ENCODE data around the gene PCMTD2.

The PCMTD2 gene

DNA sequence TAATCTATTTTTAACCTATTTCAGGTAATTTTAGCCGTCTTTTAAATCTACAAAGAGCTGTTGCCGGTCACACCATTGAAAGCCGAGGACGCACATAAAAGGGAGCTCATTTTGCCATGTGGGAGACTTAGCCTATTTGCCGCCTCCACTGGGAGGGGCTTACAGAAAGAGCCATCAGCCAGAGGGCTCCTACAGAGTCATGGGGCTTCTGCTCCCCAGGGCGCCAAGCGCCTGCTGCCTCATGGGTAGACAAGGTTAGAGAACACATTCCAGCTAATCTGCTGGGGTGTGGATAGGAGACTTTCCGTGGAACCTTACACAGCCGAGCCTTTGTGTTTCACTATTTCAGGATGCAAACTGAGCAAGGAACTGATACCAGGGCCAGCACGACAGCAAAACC is 12.6 kb downstream of the PCMTD2 start:
- no peaks in the 10 kb centered on the region for H3K27me3 ChIP-seq
- no peaks in the 10 kb centered on the region for H3K4me1 ChIP-seq
- H3K36me3 ChIP-seq = peaks cover 49 to 90% (median 73%) of the 10 kb centered on the region in 11 experiments
- H4K20me1 ChIP-seq = peaks cover 7 to 43% (median 35%) of the 10 kb centered on the region in 11 experiments; a peak in 17 of 22 replicates
- no peak for TF ChIP-seq Cebpa-rat (IDR thresholded peaks at IDR 0.05)
- H3K9ac ChIP-seq = no peak overlapping the region
- no peak overlapping the region for H3K4me2 ChIP-seq
- no peak overlapping the region for H3K27ac ChIP-seq
- no peak overlapping the region for H3K4me3 ChIP-seq
- H3K9me3 ChIP-seq (replicated peaks in 1 of 11) = no peaks in the 10 kb centered on the region

DNA sequence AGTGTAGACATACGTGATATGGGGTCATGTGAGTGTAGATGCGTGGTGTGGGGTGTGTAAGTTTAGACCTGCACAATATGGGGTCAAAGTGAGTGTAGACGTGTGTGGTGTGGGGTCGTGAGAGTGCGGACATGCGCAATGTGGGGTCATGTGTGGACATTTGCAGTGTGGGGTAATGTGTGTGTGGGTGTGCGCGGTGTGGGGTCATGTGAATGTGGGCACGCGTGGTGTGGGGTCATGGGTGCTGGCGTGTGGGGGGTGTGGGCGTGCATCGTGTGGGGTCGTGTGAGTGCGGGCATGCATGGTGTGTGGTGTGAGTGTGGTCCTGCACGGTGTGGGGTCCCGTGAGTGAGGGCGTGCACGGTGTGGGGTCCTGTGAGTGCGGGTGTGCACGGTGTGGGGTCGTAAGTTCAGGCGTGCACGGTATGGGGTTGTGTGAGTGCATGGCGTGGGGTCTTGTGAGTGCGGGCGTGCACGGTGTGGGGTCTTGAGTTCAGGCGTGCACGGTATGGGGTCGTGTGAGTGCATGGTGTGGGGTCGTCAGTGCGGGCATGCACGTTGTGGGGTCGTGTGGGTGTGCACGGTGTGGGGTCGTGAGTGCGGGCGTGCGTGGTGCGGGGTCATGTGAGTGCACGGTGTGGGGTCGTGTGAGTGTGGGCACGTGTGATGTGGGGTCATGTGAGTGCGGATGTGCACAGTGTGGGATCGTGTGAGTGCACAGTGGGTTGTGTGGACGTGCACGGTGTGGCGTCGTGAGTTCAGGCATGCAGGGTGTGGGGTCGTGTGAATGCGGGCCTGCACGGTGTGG is 14.3 kb downstream of the PCMTD2 start:
- Histone ChIP-seq H4K20me1 (peaks cover 4 to 45% (median 25%) of the 10 kb centered on the region in 11 experiments; a peak in 16 of 22 replicates), H3K27me3 (no peaks in the 10 kb centered on the region), H3K4me3 (no peak overlapping the region), H3K4me1 (no peaks in the 10 kb centered on the region), H3K4me2 (no peak overlapping the region), H3K36me3 (peaks cover 55 to 90% (median 77%) of the 10 kb centered on the region in 11 experiments), H3K9me3 (replicated peaks in 1 of 11) (no peaks in the 10 kb centered on the region), H3K27ac (no peak overlapping the region), H3K9ac (no peak overlapping the region)
- no peak for TF ChIP-seq Cebpa-rat (IDR thresholded peaks at IDR 0.05)

DNA sequence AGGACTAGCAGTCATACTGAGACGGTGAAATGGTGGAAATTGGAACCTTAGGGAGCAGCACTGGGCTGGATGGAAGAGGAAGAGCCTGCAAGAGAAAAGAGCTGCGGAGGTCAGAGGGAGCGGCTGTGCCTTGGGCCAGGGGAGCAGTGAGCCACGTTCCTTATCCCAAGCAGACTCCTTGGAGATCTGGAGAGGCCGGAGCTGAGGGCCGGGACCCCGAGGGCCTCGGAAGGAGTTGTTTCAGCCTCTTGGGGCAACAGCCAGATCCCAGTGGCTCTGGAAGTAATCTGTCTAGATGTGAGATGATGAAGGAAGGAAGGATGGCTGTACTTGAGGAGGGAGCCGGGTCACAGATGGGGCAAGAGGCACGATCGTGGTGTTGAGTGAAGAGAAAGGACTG is 16.1 kb downstream of the PCMTD2 start:
- no peak overlapping the region for H3K27ac ChIP-seq
- H4K20me1 ChIP-seq = peaks cover 0 to 41% (median 20%) of the 10 kb centered on the region in 11 experiments; a peak in 16 of 22 replicates
- H3K27me3 ChIP-seq = no peaks in the 10 kb centered on the region
- H3K36me3 ChIP-seq = peaks cover 49 to 87% (median 70%) of the 10 kb centered on the region in 11 experiments
- H3K4me1 ChIP-seq = no peaks in the 10 kb centered on the region
- no peak overlapping the region for H3K4me2 ChIP-seq
- no peak overlapping the region for H3K4me3 ChIP-seq
- no peak overlapping the region for H3K9ac ChIP-seq
- H3K9me3 ChIP-seq (replicated peaks in 1 of 11) = no peaks in the 10 kb centered on the region
- TF ChIP-seq Cebpa-rat (IDR thresholded peaks at IDR 0.05) = no peak

DNA sequence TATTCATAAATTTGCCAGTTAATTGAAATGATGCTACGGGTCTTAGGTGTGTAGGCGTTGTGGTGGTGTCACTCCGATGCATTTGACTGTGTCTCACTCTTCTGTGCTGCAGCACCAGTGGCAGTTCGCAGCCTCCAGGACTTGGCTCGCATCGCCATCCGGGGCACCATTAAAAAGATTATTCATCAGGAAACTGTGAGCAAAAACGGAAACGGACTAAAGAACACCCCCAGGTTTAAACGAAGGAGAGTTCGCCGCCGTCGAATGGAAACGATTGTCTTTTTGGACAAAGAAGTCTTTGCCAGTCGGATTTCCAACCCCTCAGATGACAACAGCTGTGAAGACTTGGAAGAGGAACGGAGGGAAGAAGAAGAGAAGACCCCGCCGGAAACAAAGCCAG is 17.6 kb downstream of the PCMTD2 start:
- no peak overlapping the region for H3K27ac ChIP-seq
- H4K20me1 ChIP-seq = peaks cover 0 to 38% (median 21%) of the 10 kb centered on the region in 11 experiments; a peak in 16 of 22 replicates
- no peaks in the 10 kb centered on the region for H3K9me3 ChIP-seq (replicated peaks in 1 of 11)
- peaks cover 41 to 80% (median 58%) of the 10 kb centered on the region in 11 experiments for H3K36me3 ChIP-seq
- no peak for TF ChIP-seq Cebpa-rat (IDR thresholded peaks at IDR 0.05)
- peaks cover 0 to 9% (median 0%) of the 10 kb centered on the region in 10 experiments; a peak in 2 of 20 replicates for H3K4me1 ChIP-seq
- no peak overlapping the region for H3K4me2 ChIP-seq
- no peak overlapping the region for H3K4me3 ChIP-seq
- H3K9ac ChIP-seq = no peak overlapping the region
- H3K27me3 ChIP-seq = no peaks in the 10 kb centered on the region

DNA sequence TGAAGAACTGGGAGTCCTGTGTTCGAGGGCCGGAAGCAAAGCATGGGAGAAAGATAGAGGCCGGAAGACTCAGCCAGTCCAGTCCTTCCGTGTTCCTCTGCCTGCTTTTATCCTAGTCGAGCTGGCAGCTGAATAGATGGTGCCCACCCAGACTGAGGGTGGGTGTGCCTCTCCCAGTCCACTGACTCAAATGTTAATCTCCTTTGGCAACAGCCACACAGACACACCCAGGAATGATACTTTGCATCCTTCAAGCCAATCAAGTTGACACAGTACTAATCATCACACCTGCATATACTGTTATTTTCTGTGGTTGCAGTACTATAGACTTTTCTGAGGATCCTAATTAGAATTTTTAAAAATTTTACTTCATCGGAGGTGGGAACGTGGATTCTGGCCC is 21.3 kb downstream of the PCMTD2 start:
- Histone ChIP-seq H3K27me3 (no peaks in the 10 kb centered on the region), H3K27ac (no peak overlapping the region), H3K9ac (no peak overlapping the region), H3K4me2 (no peak overlapping the region), H3K4me1 (peaks cover 0 to 13% (median 8%) of the 10 kb centered on the region in 10 experiments; a peak in 10 of 20 replicates), H3K4me3 (no peak overlapping the region), H3K9me3 (replicated peaks in 1 of 11) (no peaks in the 10 kb centered on the region), H3K36me3 (peaks cover 16 to 53% (median 35%) of the 10 kb centered on the region in 11 experiments), H4K20me1 (peaks cover 0 to 26% (median 9%) of the 10 kb centered on the region in 11 experiments; a peak in 15 of 22 replicates)
- no peak for TF ChIP-seq Cebpa-rat (IDR thresholded peaks at IDR 0.05)

DNA sequence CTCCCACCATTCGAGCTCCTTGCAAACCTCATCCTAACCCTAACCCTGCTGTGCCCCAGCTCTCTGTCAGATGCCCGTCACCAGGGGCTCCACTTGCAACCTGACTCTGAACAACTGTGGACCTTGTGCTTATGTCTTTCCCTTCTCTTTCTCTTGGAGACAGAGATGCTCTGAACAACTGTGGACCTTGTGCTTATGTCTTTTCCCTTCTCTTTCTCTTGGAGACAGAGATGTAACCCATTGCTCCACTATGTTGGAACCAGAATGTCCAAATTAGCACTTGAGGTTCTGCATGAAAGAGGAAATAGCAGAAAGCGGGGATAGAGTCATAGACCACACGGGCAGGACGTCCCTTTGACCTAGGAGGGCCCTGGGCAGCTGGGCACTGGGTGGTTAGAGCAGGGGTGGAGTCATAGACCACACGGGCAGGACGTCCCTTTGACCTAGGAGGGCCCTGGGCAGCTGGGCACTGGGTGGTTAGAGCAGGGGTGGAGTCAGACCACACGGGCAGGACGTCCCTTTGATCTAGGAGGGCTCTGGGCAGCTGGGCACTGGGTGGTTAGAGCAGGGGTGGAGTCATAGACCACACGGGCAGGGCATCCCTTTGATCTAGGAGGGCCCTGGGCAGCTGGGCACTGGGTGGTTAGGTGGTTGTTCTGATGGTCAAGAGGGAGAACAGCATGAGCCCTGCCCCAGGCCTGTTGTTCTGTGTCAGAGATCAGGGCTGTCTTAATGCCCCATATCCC is 22.2 kb downstream of the PCMTD2 start:
- H3K4me3 ChIP-seq = no peak overlapping the region
- no peaks in the 10 kb centered on the region for H3K9me3 ChIP-seq (replicated peaks in 1 of 11)
- H3K4me1 ChIP-seq = peaks cover 0 to 13% (median 8%) of the 10 kb centered on the region in 10 experiments; a peak in 10 of 20 replicates
- peaks cover 0 to 17% (median 4%) of the 10 kb centered on the region in 11 experiments; a peak in 10 of 22 replicates for H4K20me1 ChIP-seq
- H3K27ac ChIP-seq = no peak overlapping the region
- no peak overlapping the region for H3K9ac ChIP-seq
- no peaks in the 10 kb centered on the region for H3K27me3 ChIP-seq
- peaks cover 15 to 43% (median 26%) of the 10 kb centered on the region in 11 experiments for H3K36me3 ChIP-seq
- peak overlapping the region in 1 of 11 experiments; percentile 32; a peak in 1 of 22 replicates for H3K4me2 ChIP-seq
- TF ChIP-seq Cebpa-rat (IDR thresholded peaks at IDR 0.05) = no peak

DNA sequence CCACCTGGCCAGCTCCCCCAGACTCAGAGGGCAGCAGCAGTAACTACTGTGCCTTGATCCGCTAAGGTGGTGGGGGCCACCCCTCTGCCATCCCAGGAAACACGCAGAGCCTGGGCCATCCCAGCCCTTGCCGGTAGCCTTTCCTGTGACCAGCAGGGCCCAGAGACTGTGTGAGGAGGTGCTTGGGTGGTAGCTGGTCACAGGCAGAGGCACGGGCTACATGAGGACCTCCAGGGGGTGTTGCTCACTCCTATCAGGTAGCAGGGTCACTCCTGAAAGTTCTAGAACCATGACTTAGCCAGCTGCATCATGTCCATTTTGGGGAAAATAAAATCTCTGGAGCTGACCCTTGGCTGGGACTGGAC is 22.8 kb downstream of the PCMTD2 start:
- peaks cover 10 to 38% (median 20%) of the 10 kb centered on the region in 11 experiments for H3K36me3 ChIP-seq
- no peak for TF ChIP-seq Cebpa-rat (IDR thresholded peaks at IDR 0.05)
- peaks cover 0 to 17% (median 2%) of the 10 kb centered on the region in 11 experiments; a peak in 9 of 22 replicates for H4K20me1 ChIP-seq
- no peaks in the 10 kb centered on the region for H3K27me3 ChIP-seq
- no peak overlapping the region for H3K27ac ChIP-seq
- peaks cover 0 to 13% (median 8%) of the 10 kb centered on the region in 10 experiments; a peak in 10 of 20 replicates for H3K4me1 ChIP-seq
- peak overlapping the region in 1 of 11 experiments; percentile 32; a peak in 1 of 22 replicates for H3K4me2 ChIP-seq
- no peaks in the 10 kb centered on the region for H3K9me3 ChIP-seq (replicated peaks in 1 of 11)
- no peak overlapping the region for H3K4me3 ChIP-seq
- H3K9ac ChIP-seq = no peak overlapping the region

DNA sequence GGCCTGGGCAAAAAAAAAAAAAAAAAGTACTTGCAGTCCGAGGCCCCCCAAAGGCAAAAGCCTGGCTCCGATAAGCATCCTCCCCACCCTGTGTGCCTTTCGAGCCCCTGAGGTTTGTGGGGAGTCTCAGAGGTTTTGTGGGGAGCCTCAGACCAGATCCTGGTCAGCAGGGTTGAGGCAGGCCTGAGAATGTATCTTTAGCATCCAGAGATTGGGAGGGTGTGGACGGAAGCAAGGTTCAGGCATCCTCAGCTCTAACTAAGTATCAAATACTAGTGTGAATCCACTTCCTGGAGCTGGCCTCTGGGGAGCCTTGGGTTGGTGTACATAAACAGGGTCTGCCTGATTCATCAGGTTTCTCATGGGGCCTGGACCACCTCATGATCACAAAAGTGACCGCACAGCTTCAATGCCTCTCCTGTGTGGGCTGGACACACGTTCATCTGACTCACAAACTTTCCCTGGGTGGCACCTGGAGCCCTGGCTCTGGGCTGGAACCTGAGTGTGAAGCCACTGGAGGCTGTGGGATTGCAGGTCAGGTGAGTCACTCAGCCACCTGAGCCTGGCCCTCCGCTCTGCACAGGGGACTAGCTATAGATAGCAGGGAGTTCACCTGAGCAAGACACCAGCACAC is 24.4 kb downstream of the PCMTD2 start:
- Histone ChIP-seq H3K27ac (no peak overlapping the region), H3K9ac (no peak overlapping the region), H3K36me3 (peaks cover 4 to 21% (median 7%) of the 10 kb centered on the region in 11 experiments; a peak in 10 of 22 replicates), H3K4me1 (peaks cover 0 to 13% (median 8%) of the 10 kb centered on the region in 10 experiments; a peak in 10 of 20 replicates), H3K4me2 (peak overlapping the region in 5 of 11 experiments; percentile 2 to 28 (median 12); a peak in 4 of 22 replicates), H3K4me3 (no peak overlapping the region), H3K27me3 (no peaks in the 10 kb centered on the region), H3K9me3 (replicated peaks in 1 of 11) (peaks cover 0 to 6% (median 4%) of the 10 kb centered on the region in 11 experiments; a peak in 13 of 22 replicates), H4K20me1 (peaks cover 0 to 6% (median 0%) of the 10 kb centered on the region in 11 experiments; a peak in 3 of 22 replicates)
- TF ChIP-seq Cebpa-rat (IDR thresholded peaks at IDR 0.05) = no peak
